HEK293 (cell line): Measurements from ENCODE around the gene HSF5.
A peak's percentile ranks its signal among the peaks of the same experiment; 100 is the strongest.

ENCODE experiments used
- HOXC10 ChIP-seq: sonication (generic); formaldehyde crosslinking; IDR thresholded peaks from 2 replicates; pipeline ENCODE4 v1.8.1; 2023; ENCODE audit warnings: mild to moderate bottlenecking, missing genetic modification reagents
- KLF1 ChIP-seq: fragments of 450-650 bp; formaldehyde crosslinking; IDR thresholded peaks from 2 replicates; pipeline ENCODE4 v1.5.1; 2016; ENCODE audit warnings: missing biosample characterization, missing genetic modification characterization
- KLF9 ChIP-seq: fragments of 450-650 bp; formaldehyde crosslinking; IDR thresholded peaks from 2 replicates; pipeline ENCODE4 v1.5.1; 2016; ENCODE audit warnings: missing biosample characterization, missing genetic modification characterization, low read depth
- PRDM10 ChIP-seq: fragments of 450-650 bp; formaldehyde crosslinking; IDR thresholded peaks from 2 replicates; pipeline ENCODE4 v1.5.1; 2016; ENCODE audit warnings: missing biosample characterization, missing genetic modification characterization
- PRDM2 ChIP-seq: fragments of 450-650 bp; formaldehyde crosslinking; IDR thresholded peaks from 2 replicates; pipeline ENCODE4 v1.5.1; 2016; ENCODE audit warnings: missing biosample characterization, missing genetic modification characterization, borderline replicate concordance
- TSHZ1 ChIP-seq: fragments of 450-650 bp; formaldehyde crosslinking; IDR thresholded peaks from 2 replicates; pipeline ENCODE4 v1.5.1; 2016; ENCODE audit warnings: missing biosample characterization, missing genetic modification characterization, borderline replicate concordance
- ZBTB48 ChIP-seq: fragments of 450-650 bp; formaldehyde crosslinking; IDR thresholded peaks from 2 replicates; pipeline ENCODE4 v1.5.1; 2016; ENCODE audit warnings: missing biosample characterization, missing genetic modification characterization
- ZNF174 ChIP-seq: fragments of 450-650 bp; formaldehyde crosslinking; IDR thresholded peaks from 2 replicates; pipeline ENCODE4 v1.5.0; 2017; ENCODE audit warnings: missing biosample characterization, mild to moderate bottlenecking, missing genetic modification characterization
- ZNF184 ChIP-seq: fragments of 450-650 bp; IDR thresholded peaks from 2 replicates; pipeline ENCODE4 v1.5.1; 2018; ENCODE audit warnings: missing biosample characterization, mild to moderate bottlenecking, missing genetic modification characterization
- ZNF2 ChIP-seq: fragments of 450-650 bp; formaldehyde crosslinking; IDR thresholded peaks from 2 replicates; pipeline ENCODE4 v1.5.1; 2016; ENCODE audit warnings: missing biosample characterization, missing genetic modification characterization
- ZNF23 ChIP-seq: fragments of 450-650 bp; formaldehyde crosslinking; IDR thresholded peaks from 2 replicates; pipeline ENCODE4 v1.5.1; 2016; ENCODE audit warnings: missing biosample characterization, missing genetic modification characterization, borderline replicate concordance
- ZNF354C ChIP-seq: fragments of 450-650 bp; formaldehyde crosslinking; IDR thresholded peaks from 2 replicates; pipeline ENCODE4 v1.5.1; 2016; ENCODE audit warnings: missing biosample characterization, missing genetic modification characterization, low read depth, borderline replicate concordance
- ZNF394 ChIP-seq: fragments of 450-650 bp; formaldehyde crosslinking; IDR thresholded peaks from 2 replicates; pipeline ENCODE4 v1.5.1; 2016; ENCODE audit warnings: missing biosample characterization, missing genetic modification characterization, mild to moderate bottlenecking, moderate library complexity, borderline replicate concordance
- ZNF398 ChIP-seq: fragments of 450-650 bp; formaldehyde crosslinking; IDR thresholded peaks from 2 replicates; pipeline ENCODE4 v1.5.1; 2017; ENCODE audit warnings: missing biosample characterization, missing genetic modification characterization
- ZNF404 ChIP-seq: fragments of 450-650 bp; formaldehyde crosslinking; IDR thresholded peaks from 2 replicates; pipeline ENCODE4 v1.5.1; 2017; ENCODE audit warnings: missing biosample characterization, missing genetic modification characterization
- ZNF488 ChIP-seq: fragments of 450-650 bp; formaldehyde crosslinking; IDR thresholded peaks from 2 replicates; pipeline ENCODE4 v1.5.1; 2016; ENCODE audit warnings: missing biosample characterization, missing genetic modification characterization
- ZNF544 ChIP-seq: fragments of 450-650 bp; formaldehyde crosslinking; IDR thresholded peaks from 2 replicates; pipeline ENCODE4 v1.5.0; 2017; ENCODE audit warnings: missing biosample characterization, missing genetic modification characterization
- ZNF580 ChIP-seq: fragments of 450-650 bp; formaldehyde crosslinking; IDR thresholded peaks from 2 replicates; pipeline ENCODE4 v1.5.1; 2016; ENCODE audit warnings: missing biosample characterization, missing genetic modification characterization
- ZNF692 ChIP-seq: fragments of 450-650 bp; formaldehyde crosslinking; IDR thresholded peaks from 2 replicates; pipeline ENCODE4 v1.5.1; 2016; ENCODE audit warnings: missing biosample characterization, missing genetic modification characterization
- ZSCAN30 ChIP-seq: fragments of 450-650 bp; IDR thresholded peaks from 2 replicates; pipeline ENCODE4 v1.5.1; 2018; ENCODE audit warnings: missing biosample characterization, mild to moderate bottlenecking, missing genetic modification characterization, moderate library complexity
- ZXDB ChIP-seq: fragments of 450-650 bp; formaldehyde crosslinking; IDR thresholded peaks from 2 replicates; pipeline ENCODE4 v1.5.1; 2016; ENCODE audit warnings: missing biosample characterization, missing genetic modification characterization

Gene HSF5

GRCh38 chr17:58391302-58391984 is 96.8 kb downstream of the HSF5 start (continued):
- TF ChIP-seq ZNF2 (tag by site-specific recombination) (peak; percentile 25; the same call in 1 of the 2 replicates), ZNF692 (tag by site-specific recombination) (peak; percentile 67; the same call in 1 of the 2 replicates), ZBTB48 (no peak), ZNF184 (tag by site-specific recombination) (peak; percentile 90), ZNF404 (no peak), PRDM10 (peak; percentile 88), KLF1 (tag by site-specific recombination) (peak; percentile 70), HOXC10 (CRISPR knock-in tag) (no peak), ZNF394 (tag by site-specific recombination) (peak; percentile 53; the same call in 1 of the 2 replicates), ZNF544 (tag by site-specific recombination) (no peak), ZNF398 (tag by site-specific recombination) (no peak; the same call in 1 of the 2 replicates), TSHZ1 (tag by site-specific recombination) (peak; percentile 87), ZNF580 (peak; percentile 86), ZXDB (peak; percentile 94), ZNF174 (tag by site-specific recombination) (no peak), ZNF354C (tag by site-specific recombination) (no peak), ZSCAN30 (tag by site-specific recombination) (peak; percentile 99), KLF9 (no peak), PRDM2 (tag by site-specific recombination) (no peak), ZNF488 (tag by site-specific recombination) (no peak), ZNF23 (no peak)
